NT2/D1 (cell line): ENCODE results near the gene CCDC70.
"Not testable (repeated sequence)": the region's sequence is repeated elsewhere in the genome, so short reads cannot be mapped to it uniquely, and the experiment has no call there.

Experiments
- DNase-seq: peaks from one replicate; pipeline ENCODE4 v3.0.0-alpha.2; 2011; ENCODE audit warnings: low read depth, low spot score
- H3K27me3 ChIP-seq: 2 replicates; pipeline ENCODE4 v1.6.0; 2011; ENCODE audit warnings: mild to moderate bottlenecking; ENCODE audit not compliant: insufficient read length, insufficient read depth
- H3K36me3 ChIP-seq: 2 replicates; pipeline ENCODE4 v1.6.1; 2011; ENCODE audit warnings: mild to moderate bottlenecking, low read length, mixed read lengths; ENCODE audit not compliant: insufficient read depth, insufficient read length
- H3K4me1 ChIP-seq: 2 replicates; pipeline ENCODE4 v1.5.1; 2011; ENCODE audit not compliant: insufficient read depth, insufficient read length
- H3K4me3 ChIP-seq: 2 replicates; pipeline ENCODE4 v1.5.1; 2011; ENCODE audit warnings: low read depth; ENCODE audit not compliant: insufficient read length
- H3K9ac ChIP-seq: 2 replicates; pipeline ENCODE4 v1.6.0; 2011; ENCODE audit warnings: low read depth; ENCODE audit not compliant: insufficient read length
- H3K9me3 ChIP-seq: 2 replicates; pipeline ENCODE4 v1.5.1; 2011; ENCODE audit warnings: mild to moderate bottlenecking, low read length; ENCODE audit not compliant: insufficient read depth
- SUZ12 ChIP-seq: IDR thresholded peaks from 2 replicates; pipeline ENCODE4 v1.6.1; 2011; ENCODE audit not compliant: insufficient read length, insufficient read depth; ENCODE audit errors: extremely low read depth
- YY1 ChIP-seq: IDR thresholded peaks from 2 replicates; pipeline ENCODE4 v1.6.1; 2011; ENCODE audit not compliant: insufficient read length, insufficient read depth
- ZNF274 ChIP-seq: IDR thresholded peaks from 2 replicates; pipeline ENCODE4 v1.6.1; 2011; ENCODE audit warnings: mild to moderate bottlenecking, low read depth, low read length

CCDC70 gene

DNA sequence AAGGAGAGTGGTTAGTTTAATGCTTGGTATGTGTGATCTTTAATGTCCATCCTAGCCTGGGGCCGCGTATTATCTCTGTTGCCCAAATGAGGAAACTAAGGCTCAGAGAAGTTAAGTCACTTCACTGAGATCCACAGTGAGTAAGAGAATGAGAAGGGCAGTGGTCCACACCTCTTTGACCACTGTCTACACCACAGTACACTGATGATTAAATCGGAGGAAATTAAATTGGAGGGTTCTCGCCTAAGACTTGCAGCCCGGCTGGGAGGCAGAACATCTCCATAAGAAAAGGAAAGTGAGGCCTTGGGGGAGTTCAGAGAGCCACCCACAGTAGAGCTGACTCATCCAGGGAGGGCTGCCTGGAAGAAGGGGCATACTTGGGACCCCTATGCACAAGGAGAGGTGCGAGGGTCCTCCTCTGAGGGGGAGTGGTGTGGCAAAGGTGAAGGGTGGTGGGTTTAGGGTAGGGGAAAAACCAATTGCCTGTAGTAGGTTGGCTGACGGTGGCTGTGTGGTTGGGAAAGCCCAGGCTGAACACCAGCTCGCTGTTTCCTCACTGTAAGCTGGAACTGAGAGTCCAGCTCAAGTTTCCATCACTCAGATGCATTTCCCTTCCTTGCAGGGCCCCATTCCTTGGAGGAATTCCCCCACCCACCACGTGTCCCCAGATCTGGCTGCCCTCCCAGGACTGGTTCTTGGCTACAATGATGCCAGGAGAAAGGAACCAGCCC is 42.8 kb upstream of the CCDC70 start:
- Histone ChIP-seq H3K36me3 (no peaks in the 10 kb centered on the region), H3K4me3 (no peak overlapping the region), H3K4me1 (no peaks in the 10 kb centered on the region), H3K27me3 (no peaks in the 10 kb centered on the region), H3K9ac (no peak overlapping the region), H3K9me3 (no peaks in the 10 kb centered on the region)
- TF ChIP-seq ZNF274: no peak
- no peak for TF ChIP-seq YY1
- TF ChIP-seq SUZ12: no peak
- DNase-seq: no peak

DNA sequence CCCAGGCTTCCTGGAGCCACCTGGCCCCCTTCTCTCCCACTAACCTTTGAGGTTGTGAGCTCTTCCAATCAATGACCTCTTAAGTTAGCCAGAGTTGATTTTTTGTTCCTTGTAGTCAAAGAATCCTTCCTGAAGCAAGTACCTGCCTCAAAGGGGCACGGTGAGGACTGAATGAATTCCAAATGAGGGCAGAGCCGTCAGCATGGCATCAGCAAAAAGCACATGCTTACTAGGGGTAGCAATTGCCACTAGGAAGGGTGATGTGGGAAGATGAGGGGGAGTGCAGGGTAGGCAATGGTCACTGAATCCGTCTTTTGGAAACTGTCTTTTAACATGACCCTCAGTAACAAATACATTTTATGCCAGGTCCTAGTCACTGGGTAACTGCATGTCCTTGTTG is 42.2 kb upstream of the CCDC70 start:
- no peak for DNase-seq
- no peak for TF ChIP-seq ZNF274
- no peak for TF ChIP-seq SUZ12
- TF ChIP-seq YY1: no peak
- no peak overlapping the region for H3K4me3 ChIP-seq
- no peak overlapping the region for H3K9ac ChIP-seq
- no peaks in the 10 kb centered on the region for H3K9me3 ChIP-seq
- no peaks in the 10 kb centered on the region for H3K36me3 ChIP-seq
- H3K4me1 ChIP-seq: no peaks in the 10 kb centered on the region
- no peaks in the 10 kb centered on the region for H3K27me3 ChIP-seq

DNA sequence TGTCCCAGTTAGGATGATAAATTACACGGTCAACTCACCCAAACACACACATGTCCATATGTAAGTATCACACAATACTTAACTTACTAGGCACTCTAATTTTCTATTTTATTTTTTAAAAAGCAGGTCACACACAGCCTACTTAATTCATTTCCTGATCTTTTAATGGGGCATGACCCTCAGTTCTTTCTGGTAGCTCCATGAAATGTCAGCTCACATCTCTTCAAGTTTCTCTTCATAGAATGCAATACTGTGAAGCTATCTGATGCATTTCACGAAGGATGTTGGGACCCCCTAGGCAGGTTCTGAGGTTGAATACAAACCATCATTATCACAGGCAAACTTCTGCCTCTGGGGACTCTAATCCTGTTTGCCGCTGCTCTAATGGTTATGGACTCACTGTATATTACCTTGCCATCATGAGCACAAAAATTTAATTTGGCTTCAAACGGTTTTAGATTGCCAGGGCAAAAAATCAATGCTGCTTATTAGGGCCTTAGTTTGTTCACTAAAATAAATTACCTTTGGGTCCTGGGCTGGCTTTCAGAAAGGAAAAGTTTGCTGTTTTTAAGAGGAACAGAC is 41.7 kb upstream of the CCDC70 start:
- DNase-seq: no peak
- no peaks in the 10 kb centered on the region for H3K27me3 ChIP-seq
- H3K4me3 ChIP-seq: no peak overlapping the region
- H3K9ac ChIP-seq: no peak overlapping the region
- no peak for TF ChIP-seq YY1
- no peak for TF ChIP-seq ZNF274
- TF ChIP-seq SUZ12: no peak
- no peaks in the 10 kb centered on the region for H3K9me3 ChIP-seq
- no peaks in the 10 kb centered on the region for H3K36me3 ChIP-seq
- H3K4me1 ChIP-seq: no peaks in the 10 kb centered on the region

DNA sequence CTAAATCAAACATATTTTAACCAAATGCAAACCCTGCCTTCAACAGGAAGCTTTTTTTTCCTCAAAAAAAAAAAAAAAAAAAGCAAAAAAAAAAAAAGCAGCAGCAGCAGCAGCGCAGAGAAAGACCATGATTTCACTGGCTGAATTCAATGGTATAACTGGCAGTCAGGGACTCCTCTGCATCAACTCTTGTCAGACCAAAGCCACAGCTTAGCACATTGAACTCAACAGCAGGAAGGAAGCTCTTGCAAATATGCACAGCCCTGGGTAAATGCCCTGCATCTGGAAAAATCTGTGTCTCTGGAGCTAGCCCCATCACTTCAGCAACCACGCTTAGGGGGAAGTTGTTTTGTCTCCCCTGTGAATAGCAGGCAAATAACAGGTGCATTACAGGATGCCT is 40.2 kb upstream of the CCDC70 start:
- DNase-seq: no peak
- Histone ChIP-seq H3K4me1 (peaks cover 2% of the 10 kb centered on the region), H3K27me3 (no peaks in the 10 kb centered on the region), H3K9ac (no peak overlapping the region), H3K9me3 (no peaks in the 10 kb centered on the region), H3K4me3 (no peak overlapping the region), H3K36me3 (no peaks in the 10 kb centered on the region)
- no peak for TF ChIP-seq ZNF274
- no peak for TF ChIP-seq SUZ12
- TF ChIP-seq YY1: no peak

DNA sequence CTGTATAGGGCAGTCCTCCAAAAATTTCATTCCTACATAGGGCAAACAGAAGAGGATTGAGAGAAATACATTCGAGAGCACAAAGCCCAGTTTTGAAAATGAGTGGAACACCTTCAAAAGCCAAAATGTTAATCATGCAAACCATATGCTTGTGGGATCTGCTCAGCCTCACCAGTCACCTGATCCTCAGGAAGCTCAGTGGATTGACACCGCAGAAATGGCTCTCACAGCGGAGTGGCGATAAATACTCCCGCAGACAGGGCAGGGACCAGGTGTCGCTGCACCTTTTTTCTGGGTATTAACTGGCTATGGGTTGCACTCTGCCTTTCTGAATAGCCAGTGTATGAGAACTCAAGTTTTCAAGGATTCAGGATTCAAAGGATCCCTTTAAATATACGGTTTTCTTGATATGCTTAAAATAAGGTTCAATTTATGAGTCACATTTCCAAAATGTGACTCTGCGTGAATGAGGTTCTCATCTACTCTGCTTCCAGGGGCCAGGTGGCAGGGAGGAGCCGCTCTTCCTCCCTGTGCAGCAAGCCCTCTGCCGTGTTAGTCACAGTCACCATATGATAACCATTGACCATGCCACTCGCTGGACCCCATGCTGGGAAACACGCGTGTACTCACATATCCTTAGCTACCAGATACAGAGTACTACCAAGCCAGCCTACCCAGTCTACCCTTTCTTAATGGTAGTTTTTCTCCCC is 39.5 kb upstream of the CCDC70 start:
- no peaks in the 10 kb centered on the region for H3K27me3 ChIP-seq
- no peak overlapping the region for H3K9ac ChIP-seq
- H3K9me3 ChIP-seq: no peaks in the 10 kb centered on the region
- H3K4me3 ChIP-seq: no peak overlapping the region
- no peaks in the 10 kb centered on the region for H3K36me3 ChIP-seq
- peaks cover 2% of the 10 kb centered on the region for H3K4me1 ChIP-seq
- TF ChIP-seq YY1 (no peak), ZNF274 (no peak), SUZ12 (no peak)
- DNase-seq: no peak

DNA sequence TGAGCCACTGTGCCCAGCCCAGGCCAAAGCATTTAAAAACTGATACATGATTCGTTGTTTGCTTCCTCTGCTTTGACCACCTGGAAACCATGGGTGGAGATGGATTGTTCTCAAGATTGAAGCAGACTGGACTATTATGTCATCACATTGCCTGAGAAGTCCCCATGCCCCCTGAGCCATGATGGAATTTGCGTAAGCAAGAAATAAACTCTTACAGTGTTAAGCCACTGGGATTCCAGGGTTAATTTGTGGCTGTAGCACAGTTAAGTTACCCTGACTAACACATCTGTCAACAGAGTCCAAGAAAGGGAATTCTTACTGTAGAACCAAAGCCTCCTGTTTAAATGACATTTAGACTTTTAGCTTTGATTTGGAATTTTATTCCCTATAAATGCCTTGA is 38.4 kb upstream of the CCDC70 start:
- H3K9me3 ChIP-seq: no peaks in the 10 kb centered on the region
- H3K4me1 ChIP-seq: peaks cover 2% of the 10 kb centered on the region
- no peaks in the 10 kb centered on the region for H3K27me3 ChIP-seq
- no peak overlapping the region for H3K4me3 ChIP-seq
- DNase-seq: no peak
- H3K9ac ChIP-seq: no peak overlapping the region
- TF ChIP-seq YY1: no peak
- no peak for TF ChIP-seq SUZ12
- no peak for TF ChIP-seq ZNF274
- H3K36me3 ChIP-seq: no peaks in the 10 kb centered on the region

DNA sequence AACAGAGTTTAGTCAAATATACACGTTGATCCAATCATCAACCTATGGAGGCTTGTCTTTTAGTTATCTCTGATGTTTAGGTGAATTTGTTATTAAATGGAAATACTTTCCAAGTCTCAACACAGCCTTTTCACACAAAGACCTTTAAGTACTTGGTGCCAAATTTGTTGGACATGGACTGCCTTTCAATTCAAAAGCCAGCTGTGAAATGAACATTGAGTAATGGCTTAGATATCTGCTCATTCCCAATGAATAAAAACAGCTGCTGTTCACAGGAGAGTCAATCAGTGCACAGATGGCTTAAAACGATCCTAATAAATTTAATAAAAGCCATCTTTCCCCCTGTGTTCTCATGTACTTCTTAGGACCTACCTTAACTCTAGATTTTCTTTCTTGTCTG is 37.9 kb upstream of the CCDC70 start:
- H3K36me3 ChIP-seq: no peaks in the 10 kb centered on the region
- TF ChIP-seq YY1 (no peak), SUZ12 (no peak), ZNF274 (no peak)
- no peaks in the 10 kb centered on the region for H3K27me3 ChIP-seq
- peaks cover 2% of the 10 kb centered on the region for H3K4me1 ChIP-seq
- no peak overlapping the region for H3K9ac ChIP-seq
- H3K9me3 ChIP-seq: no peaks in the 10 kb centered on the region
- no peak for DNase-seq
- H3K4me3 ChIP-seq: no peak overlapping the region

DNA sequence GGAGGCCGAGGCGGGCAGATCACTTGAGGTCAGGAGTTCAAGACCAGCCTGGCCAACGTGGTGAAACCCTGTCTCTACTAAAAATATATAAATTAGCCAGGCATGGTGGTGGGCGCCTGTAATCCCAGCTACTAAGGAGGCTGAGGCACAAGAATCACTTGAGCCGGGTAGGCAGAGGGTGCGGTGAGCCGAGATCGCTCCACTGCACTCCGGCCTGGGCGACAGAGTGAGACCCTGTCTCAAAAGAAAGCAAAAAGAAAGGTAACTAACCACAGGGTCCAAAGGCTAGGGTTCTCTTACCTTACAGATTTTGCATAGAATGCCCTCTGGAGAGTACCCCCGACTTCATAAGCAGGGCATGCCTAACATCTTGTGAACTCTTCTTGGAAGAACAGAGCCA is 37.1 kb upstream of the CCDC70 start:
- not testable (repeated sequence) for H3K4me3 ChIP-seq, H3K4me1 ChIP-seq, H3K9ac ChIP-seq

More for the DNA sequence above, 37.1 kb upstream of the CCDC70 start:
- H3K36me3 ChIP-seq, H3K27me3 ChIP-seq, H3K9me3 ChIP-seq, DNase-seq: not testable (repeated sequence)
